Memory B cell (primary cell): ENCODE measurements around the gene RGL3.
"Not testable (repeated sequence)": the region's sequence is repeated elsewhere in the genome, so short reads cannot be mapped to it uniquely, and the experiment has no call there.

Experiments
- ATAC-seq: fragments of 150-1000 bp; cut with Tn5 transposase; 2 replicates; pipeline ENCODE4 v1.10.0; 2021; ENCODE audit warnings: low read depth, mild to moderate bottlenecking, moderate library complexity
- DNase-seq, 2 donors: peaks; one replicate each; pipeline ENCODE4 v3.0.0; 2022; ENCODE audit warnings: low spot score in 2 of 2
- H3K27ac Mint-ChIP-seq: one replicate; pipeline ENCODE4 v1.8.0; 2022; ENCODE audit warnings: mild to moderate bottlenecking, moderate library complexity, mixed read lengths
- H3K27me3 Mint-ChIP-seq: one replicate; pipeline ENCODE4 v1.8.0; 2022; ENCODE audit warnings: mixed read lengths
- H3K36me3 Mint-ChIP-seq: one replicate; pipeline ENCODE4 v1.8.0; 2022; ENCODE audit warnings: mild to moderate bottlenecking, mixed read lengths
- H3K4me1 Mint-ChIP-seq: one replicate; pipeline ENCODE4 v1.8.0; 2022; ENCODE audit warnings: mixed read lengths
- H3K4me3 Mint-ChIP-seq: one replicate; pipeline ENCODE4 v1.8.0; 2022; ENCODE audit warnings: mild to moderate bottlenecking, moderate library complexity, mixed read lengths
- H3K9me3 Mint-ChIP-seq: one replicate; pipeline ENCODE4 v1.8.0; 2022; ENCODE audit warnings: mixed read lengths

The RGL3 gene

GRCh38 chr19:11437955-11438354 lies 18.8 kb upstream of the RGL3 start:
- H3K36me3 Mint-ChIP-seq: peaks cover 19% of the 10 kb centered on the region
- no peaks in the 10 kb centered on the region for H3K9me3 Mint-ChIP-seq
- peak; percentile 56 to 76 for DNase-seq
- H3K4me3 Mint-ChIP-seq: peak overlapping the region; percentile 77
- H3K4me1 Mint-ChIP-seq: peaks cover 31% of the 10 kb centered on the region
- peak; percentile 59 for ATAC-seq
- H3K27ac Mint-ChIP-seq: peak overlapping the region; percentile 97
- no peaks in the 10 kb centered on the region for H3K27me3 Mint-ChIP-seq

DNA sequence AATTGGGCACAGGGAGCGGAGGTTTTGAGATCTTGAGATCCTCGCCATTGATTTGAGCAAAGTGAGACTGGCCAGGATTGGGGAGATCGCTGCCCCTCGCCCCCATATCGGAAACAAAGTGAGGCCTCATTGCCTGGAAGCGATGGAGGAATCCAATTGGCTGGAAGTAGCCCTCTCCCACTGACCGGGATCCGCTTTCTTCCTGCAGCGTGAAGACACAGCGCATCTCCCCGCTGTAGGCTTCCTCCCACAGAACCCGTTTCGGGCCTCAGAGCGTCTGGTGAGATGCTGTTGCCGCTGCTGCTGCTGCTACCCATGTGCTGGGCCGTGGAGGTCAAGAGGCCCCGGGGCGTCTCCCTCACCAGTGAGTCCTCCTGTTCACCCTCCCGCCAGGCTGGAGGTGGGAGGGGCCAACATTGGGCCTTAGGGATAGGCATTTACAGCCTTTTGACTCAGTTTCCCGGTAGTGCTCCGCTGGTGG lies 16.8 kb upstream of the RGL3 start:
- Mint-ChIP-seq H3K27ac (peak overlapping the region; percentile 97), H3K9me3 (no peaks in the 10 kb centered on the region), H3K27me3 (no peaks in the 10 kb centered on the region), H3K36me3 (peaks cover 9% of the 10 kb centered on the region), H3K4me1 (peaks cover 24% of the 10 kb centered on the region), H3K4me3 (peak overlapping the region; percentile 97)
- DNase-seq: no peak
- no peak for ATAC-seq

GRCh38 chr19:11435057-11435832 lies 16.1 kb upstream of the RGL3 start, which contains the start of the genes ODAD3 and PRKCSH:
TSS of gene ODAD3 (minus strand) at chr19:11435121. CDS start at chr19:11435016, 105 bp downstream.
TSS of gene PRKCSH (plus strand) at chr19:11435635. CDS start at chr19:11436118, 483 bp downstream.
- H3K4me1 Mint-ChIP-seq: peaks cover 22% of the 10 kb centered on the region
- no peaks in the 10 kb centered on the region for H3K27me3 Mint-ChIP-seq
- ATAC-seq (peak; percentile 83), DNase-seq (peak; percentile 95 to 97)
- H3K27ac Mint-ChIP-seq: peak within 1 kb of the TSS; percentile 97
- H3K9me3 Mint-ChIP-seq: no peaks in the 10 kb centered on the region
- peak within 1 kb of the TSS; percentile 97 for H3K4me3 Mint-ChIP-seq
- peaks cover 6% of the 10 kb centered on the region for H3K36me3 Mint-ChIP-seq

DNA sequence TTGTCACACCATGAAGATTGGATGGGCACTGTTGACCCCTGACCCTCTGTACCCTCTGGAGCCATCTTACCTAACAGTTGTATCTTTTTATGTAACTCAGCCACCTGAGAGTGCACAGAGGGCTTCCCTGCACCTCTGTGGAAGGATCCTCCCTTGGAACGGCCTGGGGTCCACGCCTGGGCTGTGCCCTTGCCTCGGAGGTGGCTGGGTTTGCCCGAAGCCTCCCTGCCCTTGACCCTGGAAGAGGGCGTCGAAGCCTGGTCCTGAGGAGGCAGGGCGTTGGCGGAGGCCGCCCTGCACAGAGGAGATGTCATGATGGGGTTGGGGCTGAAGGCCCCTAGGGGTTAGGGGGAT lies 15.6 kb upstream of the RGL3 start:
- Mint-ChIP-seq H3K4me1 (peaks cover 22% of the 10 kb centered on the region), H3K27ac (peak overlapping the region; percentile 97), H3K4me3 (peak overlapping the region; percentile 97), H3K27me3 (no peaks in the 10 kb centered on the region), H3K9me3 (no peaks in the 10 kb centered on the region), H3K36me3 (peaks cover 6% of the 10 kb centered on the region)
- DNase-seq (no peak), ATAC-seq (peak; percentile 1)

DNA sequence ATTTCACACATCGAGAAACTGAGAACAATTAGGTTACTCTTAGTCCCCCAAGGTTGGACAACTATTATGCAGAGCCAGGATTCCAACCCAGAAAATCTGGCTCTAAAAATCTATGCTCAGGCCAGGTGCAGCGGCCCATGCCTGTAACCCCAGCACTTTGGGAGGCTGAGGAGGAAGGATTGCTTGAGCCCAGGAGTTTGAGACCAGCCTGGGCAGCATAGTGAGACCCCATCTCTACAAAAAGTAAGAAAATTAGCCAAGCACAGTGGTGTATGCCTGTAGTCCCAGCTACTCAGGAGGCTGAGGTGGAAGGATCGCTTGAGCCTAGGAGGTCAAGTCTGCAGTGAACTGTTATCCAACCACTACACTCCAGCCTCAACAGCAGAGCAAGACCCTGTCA lies 14.4 kb upstream of the RGL3 start:
- peaks cover 22% of the 10 kb centered on the region for H3K4me1 Mint-ChIP-seq
- not testable (repeated sequence) for DNase-seq, H3K9me3 Mint-ChIP-seq, H3K27me3 Mint-ChIP-seq, H3K4me3 Mint-ChIP-seq, H3K36me3 Mint-ChIP-seq, H3K27ac Mint-ChIP-seq, ATAC-seq

GRCh38 chr19:11426656-11427055 lies 7.5 kb upstream of the RGL3 start:
- DNase-seq (no peak), ATAC-seq (no peak)
- H3K36me3 Mint-ChIP-seq: no peaks in the 10 kb centered on the region
- H3K27me3 Mint-ChIP-seq: peaks cover 6% of the 10 kb centered on the region
- H3K27ac Mint-ChIP-seq: no peak overlapping the region
- H3K9me3 Mint-ChIP-seq: peaks cover 2% of the 10 kb centered on the region
- H3K4me3 Mint-ChIP-seq: no peak overlapping the region
- H3K4me1 Mint-ChIP-seq: peaks cover 16% of the 10 kb centered on the region

DNA sequence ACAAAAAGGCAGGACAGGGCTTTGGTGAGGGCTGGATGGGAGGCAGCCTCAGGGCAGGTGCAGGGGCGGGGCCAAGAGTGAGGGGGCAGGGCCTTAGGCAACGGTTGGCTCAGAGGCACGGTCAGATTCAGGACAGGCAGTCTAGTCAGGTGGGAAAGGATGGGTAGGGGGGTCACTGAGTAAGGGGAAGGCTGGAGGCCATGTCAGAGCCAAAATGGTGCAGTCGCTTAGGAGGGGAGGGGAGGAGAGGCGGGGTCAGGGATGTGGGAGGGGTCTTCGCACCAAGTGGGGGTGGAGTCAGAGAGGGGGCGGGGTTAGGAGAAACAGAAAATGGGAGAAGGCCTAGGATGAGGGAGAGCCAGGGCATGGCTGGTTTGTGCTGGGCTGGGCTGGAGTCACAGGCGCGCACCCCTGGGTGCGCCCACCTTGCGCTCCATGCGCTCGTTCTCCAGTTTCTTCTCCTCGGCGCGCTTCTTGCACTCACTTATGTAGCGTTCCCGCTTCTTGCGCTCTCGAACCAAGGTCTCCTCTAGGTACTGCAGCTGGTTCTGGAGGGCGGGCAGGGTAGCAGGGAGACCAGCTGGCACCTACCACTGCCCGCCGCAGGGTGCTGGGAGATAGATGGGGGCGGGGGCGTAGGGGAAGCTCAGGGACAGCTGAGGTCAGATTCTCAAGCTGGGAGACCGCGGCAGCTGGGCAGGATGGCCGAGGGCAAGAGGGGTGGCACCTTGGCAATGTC lies 6.8 kb upstream of the RGL3 start:
- Mint-ChIP-seq H3K9me3 (peaks cover 2% of the 10 kb centered on the region), H3K4me1 (peaks cover 23% of the 10 kb centered on the region), H3K27ac (no peak overlapping the region), H3K27me3 (peaks cover 11% of the 10 kb centered on the region), H3K4me3 (no peak overlapping the region), H3K36me3 (no peaks in the 10 kb centered on the region)
- DNase-seq: no peak
- ATAC-seq: no peak

DNA sequence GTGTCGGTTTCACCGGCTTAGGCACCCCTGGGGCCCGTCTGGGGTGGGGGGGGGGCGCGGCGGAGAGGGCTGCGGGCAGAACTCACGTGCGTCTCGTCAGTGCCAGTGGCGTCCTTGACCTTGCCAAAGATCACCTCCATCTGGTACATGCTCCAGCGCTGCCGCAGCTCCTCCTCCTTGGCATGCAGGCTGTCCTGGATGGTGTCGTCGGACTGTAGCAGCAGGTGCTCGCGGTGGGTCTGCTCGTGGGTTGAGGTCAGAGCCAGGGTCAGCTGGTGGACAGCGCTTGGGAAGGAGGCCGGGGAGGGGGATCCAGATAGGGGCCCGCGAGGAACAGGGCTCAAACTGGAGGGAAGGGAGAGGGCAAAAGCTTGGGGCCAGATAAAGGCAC lies 4.7 kb upstream of the RGL3 start:
- peaks cover 2% of the 10 kb centered on the region for H3K9me3 Mint-ChIP-seq
- H3K4me1 Mint-ChIP-seq: peaks cover 33% of the 10 kb centered on the region
- peaks cover 17% of the 10 kb centered on the region for H3K27me3 Mint-ChIP-seq
- H3K27ac Mint-ChIP-seq: no peak overlapping the region
- H3K36me3 Mint-ChIP-seq: no peaks in the 10 kb centered on the region
- DNase-seq (no peak), ATAC-seq (no peak)
- H3K4me3 Mint-ChIP-seq: no peak overlapping the region

DNA sequence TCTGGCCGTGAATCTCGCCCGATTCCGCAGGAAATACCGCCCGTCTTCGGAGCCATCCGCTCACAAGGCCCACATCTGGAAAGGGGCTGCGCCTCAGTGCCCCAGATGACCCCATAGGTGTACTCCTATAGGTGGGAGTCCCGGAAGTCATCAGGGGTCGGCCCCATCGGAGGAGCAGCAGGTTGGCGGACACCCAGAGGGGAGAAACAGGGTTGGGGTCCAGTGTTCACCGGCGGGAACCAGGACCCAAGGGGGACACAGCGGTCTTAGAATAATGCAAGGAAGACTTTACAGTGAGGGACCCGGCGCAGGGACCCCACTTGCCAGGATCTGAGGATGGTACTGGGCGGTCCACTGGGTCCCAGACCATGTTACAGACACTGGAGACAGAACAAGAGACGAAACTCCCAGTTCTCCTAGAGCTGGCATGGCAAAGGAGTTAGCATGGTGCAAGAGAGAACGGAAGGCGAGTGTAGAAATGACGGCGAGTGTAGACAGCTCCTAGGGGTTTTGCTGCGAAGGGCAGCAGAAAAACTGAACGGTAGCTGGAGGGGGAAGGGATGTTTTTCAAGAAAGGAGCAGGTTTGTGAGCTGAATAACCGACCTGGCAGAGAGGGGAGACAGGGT lies 4.2 kb upstream of the RGL3 start:
- peaks cover 2% of the 10 kb centered on the region for H3K9me3 Mint-ChIP-seq
- peaks cover 38% of the 10 kb centered on the region for H3K4me1 Mint-ChIP-seq
- peaks cover 22% of the 10 kb centered on the region for H3K27me3 Mint-ChIP-seq
- no peaks in the 10 kb centered on the region for H3K36me3 Mint-ChIP-seq
- no peak for ATAC-seq
- H3K27ac Mint-ChIP-seq: no peak overlapping the region
- H3K4me3 Mint-ChIP-seq: peak overlapping the region; percentile 44
- no peak for DNase-seq

DNA sequence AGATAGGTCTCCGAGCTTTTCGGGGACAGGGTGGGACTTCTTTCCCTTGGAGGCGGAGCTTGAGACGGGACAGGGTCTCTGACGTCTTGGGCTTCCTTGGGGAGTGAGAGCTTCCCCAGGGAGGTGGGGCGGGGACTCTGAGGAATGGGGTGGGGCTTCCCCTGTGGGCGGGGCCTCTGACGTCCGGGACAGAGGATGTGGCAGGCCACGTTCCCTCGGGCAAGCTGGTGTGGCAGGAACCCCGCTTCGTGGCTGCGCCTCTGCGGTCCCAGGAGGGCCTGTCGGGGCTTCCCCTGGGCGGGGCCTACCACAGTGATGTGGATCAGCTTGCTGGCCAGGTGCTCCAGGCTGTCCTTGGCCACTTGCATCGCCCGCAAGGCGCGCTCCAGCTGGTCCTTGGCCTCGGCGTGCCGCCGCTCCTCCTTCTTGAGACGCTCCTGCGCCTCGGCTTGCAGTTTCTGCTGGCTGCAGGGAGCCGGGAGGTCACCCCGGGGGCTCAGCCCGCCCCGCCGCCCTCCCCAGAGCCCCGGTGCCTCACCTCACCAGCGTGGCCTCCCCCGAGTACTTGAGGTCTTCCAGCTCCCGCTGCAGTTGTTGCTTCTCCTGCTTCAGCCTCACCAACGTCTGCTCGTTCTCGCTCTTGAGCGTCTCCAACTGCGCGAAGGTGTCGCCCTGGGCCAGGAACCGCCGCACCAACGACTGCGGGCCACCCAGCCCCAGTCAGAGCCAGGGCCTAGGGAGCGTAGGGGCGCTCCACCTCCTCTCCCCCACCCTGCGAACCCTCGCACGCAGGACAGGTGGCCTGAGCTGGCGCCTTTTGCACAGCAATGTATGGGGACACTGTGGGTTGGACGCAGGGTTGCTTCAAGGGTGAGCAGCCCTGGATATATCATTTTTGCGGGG lies 3.3 kb upstream of the RGL3 start:
- peak overlapping the region; percentile 73 for H3K27ac Mint-ChIP-seq
- DNase-seq (peak; percentile 83 to 87), ATAC-seq (peak; percentile 89)
- no peaks in the 10 kb centered on the region for H3K36me3 Mint-ChIP-seq
- peaks cover 42% of the 10 kb centered on the region for H3K4me1 Mint-ChIP-seq
- H3K27me3 Mint-ChIP-seq: peaks cover 24% of the 10 kb centered on the region
- peak overlapping the region; percentile 86 for H3K4me3 Mint-ChIP-seq
- peaks cover 2% of the 10 kb centered on the region for H3K9me3 Mint-ChIP-seq

GRCh38 chr19:11421371-11422098 lies 2.4 kb upstream of the RGL3 start:
- ATAC-seq (peak; percentile 26), DNase-seq (peak; percentile 43 to 64)
- Mint-ChIP-seq H3K27me3 (peaks cover 24% of the 10 kb centered on the region), H3K9me3 (peaks cover 2% of the 10 kb centered on the region), H3K27ac (peak overlapping the region; percentile 12), H3K4me1 (peaks cover 42% of the 10 kb centered on the region), H3K36me3 (no peaks in the 10 kb centered on the region), H3K4me3 (peak overlapping the region; percentile 86)

DNA sequence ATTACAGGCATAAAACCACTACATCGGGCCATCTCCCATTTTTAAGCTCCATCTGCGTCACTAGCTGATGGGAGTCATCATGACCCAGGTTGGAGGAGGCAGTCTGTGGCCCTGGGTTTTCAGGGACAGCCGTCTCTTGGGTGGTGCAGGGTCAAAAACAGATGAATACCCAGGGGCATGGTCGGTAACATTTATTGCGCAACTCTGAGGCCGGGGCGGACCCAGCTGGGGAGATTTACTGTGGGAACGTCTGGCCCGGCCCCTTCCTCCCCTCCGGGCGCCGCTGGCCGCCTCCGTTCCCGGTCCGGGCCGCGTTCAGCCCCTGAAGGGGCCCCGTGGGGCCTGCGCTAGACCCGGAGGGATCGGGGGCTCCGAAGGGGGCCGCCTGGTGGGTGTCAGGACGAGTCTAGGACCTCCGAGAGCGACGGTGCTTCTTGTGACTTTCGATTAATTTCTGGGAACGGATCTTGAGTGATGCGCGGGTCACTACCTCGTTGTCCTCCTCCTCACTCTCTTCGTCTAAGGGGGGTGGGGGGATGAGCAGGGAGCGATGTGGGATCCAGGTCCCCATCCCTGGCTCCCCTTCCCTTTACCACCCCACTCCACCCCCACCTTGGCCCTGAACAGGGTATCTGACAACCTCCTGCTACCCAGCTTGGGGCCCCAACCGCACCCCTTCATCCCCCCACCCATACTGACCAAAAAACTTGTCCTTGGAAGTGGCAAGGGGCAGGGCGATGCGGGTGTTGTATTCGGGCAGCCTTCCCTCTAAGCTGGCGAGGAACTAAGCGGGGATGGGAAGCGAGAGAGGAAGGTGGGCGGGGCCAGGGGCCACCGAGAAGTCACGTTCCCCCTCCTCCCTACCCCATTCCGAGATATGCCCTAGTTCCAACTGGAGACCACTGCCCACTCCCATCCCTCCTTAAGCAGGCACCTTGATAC lies 1.6 kb upstream of the RGL3 start:
- Mint-ChIP-seq H3K4me1 (peaks cover 42% of the 10 kb centered on the region), H3K27me3 (peaks cover 24% of the 10 kb centered on the region), H3K36me3 (no peaks in the 10 kb centered on the region), H3K27ac (peak overlapping the region; percentile 12), H3K4me3 (peak overlapping the region; percentile 86), H3K9me3 (peaks cover 2% of the 10 kb centered on the region)
- ATAC-seq: no peak
- DNase-seq: peak in 1 of 2 donors; percentile 28
